ENCODE data around the gene RGS17. TPM values are rescaled to one million over a fixed set of nuclear protein-coding genes. Genes with fewer than 3 reads are reported as not detected.
A peak's percentile ranks its signal among the peaks of the same experiment; 100 is the strongest.

Gene RGS17
- polyA plus RNA-seq, 3 donors from 2014 or later, result 0.82 to 3.5 TPM; not detected in 1

DNA sequence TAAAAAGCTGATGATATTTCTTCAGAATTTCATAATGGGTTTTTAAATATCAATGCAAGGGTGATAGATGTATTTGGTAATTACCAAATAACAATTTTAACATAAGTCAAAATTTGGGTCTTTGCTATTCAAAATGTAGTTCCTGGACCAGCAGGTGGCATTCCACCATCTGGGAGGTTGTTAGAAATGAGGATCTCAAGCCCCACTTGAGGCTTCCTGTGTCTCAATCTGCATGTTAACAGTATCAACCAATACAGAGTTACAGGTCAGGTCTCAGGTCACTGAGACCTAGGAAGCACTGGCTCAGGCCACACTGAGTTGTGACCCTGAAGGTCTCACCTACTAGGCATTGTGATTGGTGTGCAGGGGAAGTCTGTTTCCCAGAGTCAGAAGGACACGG is 71.3 kb downstream of the RGS17 start:
- peaks cover 0 to 10% (median 7%) of the 10 kb centered on the region in 6 donors for H3K9me3 Mint-ChIP-seq
- peaks cover 7 to 16% of the 10 kb centered on the region in 2 donors for H3K4me1 Mint-ChIP-seq
- H3K36me3 Mint-ChIP-seq, result peaks cover 0 to 6% (median 5%) of the 10 kb centered on the region in 3 donors
- H3K27me3 Mint-ChIP-seq (ENCODE audit: low read depth in 3 of 3), result peaks cover 0 to 7% (median 2%) of the 10 kb centered on the region in 3 donors
- no peak for DNase-seq
- no peak overlapping the region for H3K27ac Mint-ChIP-seq
- H3K4me3 Mint-ChIP-seq, result no peak overlapping the region

DNA sequence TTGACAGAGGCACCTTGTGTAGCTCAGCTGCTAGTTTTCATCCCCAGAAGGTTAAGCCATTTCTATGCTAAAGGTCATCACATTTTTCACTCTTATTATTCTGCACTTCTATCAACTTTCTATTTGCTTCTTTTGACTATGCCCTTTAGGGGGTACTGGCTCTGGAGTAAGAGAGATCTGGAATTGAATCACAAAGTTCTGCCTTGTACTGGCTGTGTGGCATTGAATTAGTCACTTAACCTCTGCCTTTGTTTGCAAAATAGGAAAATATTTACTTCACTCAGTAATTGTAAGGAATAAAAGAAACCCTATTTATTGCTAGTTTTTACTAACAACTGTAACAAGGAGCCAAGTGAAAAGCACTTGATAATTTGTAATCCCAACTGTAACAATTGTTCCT is 71.8 kb downstream of the RGS17 start:
- H3K36me3 Mint-ChIP-seq, result peaks cover 0 to 6% (median 5%) of the 10 kb centered on the region in 3 donors
- H3K27me3 Mint-ChIP-seq (ENCODE audit: low read depth in 3 of 3), result peaks cover 0 to 7% (median 0%) of the 10 kb centered on the region in 3 donors
- H3K4me1 Mint-ChIP-seq, result peaks cover 5 to 16% of the 10 kb centered on the region in 2 donors
- peak overlapping the region in 1 of 6 donors; percentile 9 for H3K27ac Mint-ChIP-seq
- DNase-seq, result no peak
- peaks cover 0 to 10% (median 7%) of the 10 kb centered on the region in 6 donors for H3K9me3 Mint-ChIP-seq
- H3K4me3 Mint-ChIP-seq, result no peak overlapping the region

GRCh38 chr6:153058909-153059308 is 72.2 kb downstream of the RGS17 start:
- H3K27ac Mint-ChIP-seq, result no peak overlapping the region
- peaks cover 5 to 16% of the 10 kb centered on the region in 2 donors for H3K4me1 Mint-ChIP-seq
- H3K9me3 Mint-ChIP-seq, result peaks cover 0 to 10% (median 7%) of the 10 kb centered on the region in 6 donors
- H3K27me3 Mint-ChIP-seq (ENCODE audit: low read depth in 3 of 3), result peaks cover 0 to 5% (median 0%) of the 10 kb centered on the region in 3 donors
- no peak for DNase-seq
- H3K4me3 Mint-ChIP-seq, result no peak overlapping the region
- peaks cover 0 to 6% (median 5%) of the 10 kb centered on the region in 3 donors for H3K36me3 Mint-ChIP-seq

DNA sequence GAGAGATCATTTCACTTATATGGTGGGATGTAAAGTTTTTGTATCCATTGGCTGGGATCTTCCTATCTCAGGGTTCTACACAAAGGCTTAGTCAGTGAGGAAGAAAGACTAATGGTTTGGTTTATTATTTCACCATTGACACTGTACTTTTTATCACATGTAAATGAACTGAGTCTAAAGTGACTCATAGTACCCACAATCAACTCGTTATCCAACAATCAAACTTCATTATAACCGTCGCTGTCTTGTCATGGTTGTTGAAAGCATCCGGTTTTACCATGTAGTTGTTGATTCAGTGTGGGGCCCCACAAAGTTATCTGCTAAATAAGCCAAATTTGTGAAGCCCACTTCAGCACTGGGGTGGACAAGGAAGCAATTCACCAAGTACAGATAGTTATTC is 72.8 kb downstream of the RGS17 start:
- Mint-ChIP-seq H3K36me3 (peaks cover 0 to 3% (median under 1%) of the 10 kb centered on the region in 3 donors), H3K4me1 (peaks cover 5 to 16% of the 10 kb centered on the region in 2 donors), H3K27me3 (ENCODE audit: low read depth in 3 of 3) (peaks cover 0 to 3% (median 0%) of the 10 kb centered on the region in 3 donors), H3K9me3 (peaks cover 0 to 6% (median 5%) of the 10 kb centered on the region in 6 donors), H3K4me3 (no peak overlapping the region), H3K27ac (no peak overlapping the region)
- DNase-seq, result no peak

GRCh38 chr6:153056308-153056707 is 74.8 kb downstream of the RGS17 start:
- Mint-ChIP-seq H3K27me3 (ENCODE audit: low read depth in 3 of 3) (peaks cover 0 to 2% (median 0%) of the 10 kb centered on the region in 3 donors), H3K4me3 (no peak overlapping the region), H3K36me3 (no peaks in the 10 kb centered on the region), H3K4me1 (peaks cover 5 to 16% of the 10 kb centered on the region in 2 donors), H3K27ac (no peak overlapping the region), H3K9me3 (no peaks in the 10 kb centered on the region)
- no peak for DNase-seq

DNA sequence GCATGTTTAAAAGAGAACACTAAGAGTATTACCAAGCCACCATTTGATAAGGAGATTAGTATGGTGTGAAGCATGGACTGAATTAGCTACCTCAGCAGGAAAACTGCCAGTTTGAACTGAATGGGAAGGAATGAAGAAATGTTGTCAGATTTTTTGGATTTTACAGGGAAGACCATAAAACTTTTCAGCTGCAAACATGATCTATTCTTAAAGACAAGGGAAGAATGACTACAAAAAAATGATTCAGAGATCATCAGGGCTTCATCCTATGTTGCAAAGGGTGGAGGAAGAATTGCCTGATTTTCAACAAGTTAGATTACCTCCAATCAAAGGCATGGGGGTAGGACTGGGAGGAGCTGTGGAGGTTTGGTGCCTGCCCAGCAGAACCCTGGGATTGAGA is 79.3 kb downstream of the RGS17 start:
- Mint-ChIP-seq H3K27me3 (ENCODE audit: low read depth in 3 of 3) (peaks cover 0 to 2% (median 0%) of the 10 kb centered on the region in 3 donors), H3K4me1 (no peaks in the 10 kb centered on the region), H3K9me3 (peaks cover 0 to 2% (median 0%) of the 10 kb centered on the region in 6 donors), H3K36me3 (peaks cover 4 to 12% (median 11%) of the 10 kb centered on the region in 3 donors), H3K27ac (no peak overlapping the region), H3K4me3 (no peak overlapping the region)
- no peak for DNase-seq

DNA sequence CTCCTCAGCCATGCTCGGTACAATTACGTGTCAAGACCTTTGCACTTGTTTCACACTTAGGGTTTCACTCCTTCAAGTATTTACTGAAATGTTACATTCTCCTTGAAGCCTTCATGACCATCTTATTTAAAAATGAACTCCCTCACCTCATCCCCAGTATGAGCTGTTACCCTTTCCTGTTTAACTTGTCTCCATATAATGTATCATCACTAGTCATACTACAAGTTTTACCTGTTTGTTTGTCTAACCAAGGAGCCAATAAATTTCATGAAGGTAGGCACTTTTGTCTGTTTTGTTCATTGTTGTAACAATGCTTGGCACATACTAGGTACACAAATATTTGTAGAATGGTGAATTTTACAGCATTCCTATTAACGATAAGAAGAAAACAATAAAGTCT is 82.5 kb downstream of the RGS17 start:
- no peak overlapping the region for H3K27ac Mint-ChIP-seq
- H3K36me3 Mint-ChIP-seq, result peaks cover 4 to 14% (median 11%) of the 10 kb centered on the region in 3 donors
- peaks cover 0 to 2% (median 0%) of the 10 kb centered on the region in 6 donors for H3K9me3 Mint-ChIP-seq
- DNase-seq, result no peak
- H3K4me3 Mint-ChIP-seq, result no peak overlapping the region
- no peaks in the 10 kb centered on the region for H3K4me1 Mint-ChIP-seq
- peaks cover 0 to 2% (median 2%) of the 10 kb centered on the region in 3 donors for H3K27me3 Mint-ChIP-seq (ENCODE audit: low read depth in 3 of 3)

DNA sequence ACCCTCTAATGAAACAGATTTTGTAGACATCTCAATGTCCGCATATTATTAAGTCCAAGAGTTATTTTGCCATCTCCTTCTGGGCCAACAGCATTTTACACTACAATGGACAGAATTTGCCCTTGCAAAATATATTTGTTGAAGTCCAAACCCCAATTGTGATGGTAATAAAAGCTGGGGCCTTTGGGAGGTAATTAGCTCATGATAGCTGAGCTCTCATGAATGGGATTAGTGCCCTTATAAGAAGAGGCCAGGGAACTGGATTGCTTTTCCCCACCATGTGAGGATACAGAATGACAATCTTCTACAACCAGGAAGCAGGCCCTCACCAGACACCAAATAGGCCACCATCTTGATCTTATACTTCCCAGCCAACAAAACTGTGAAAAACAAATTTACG is 83.7 kb downstream of the RGS17 start:
- DNase-seq, result no peak
- Mint-ChIP-seq H3K27ac (no peak overlapping the region), H3K9me3 (peaks cover 0 to 2% (median 0%) of the 10 kb centered on the region in 6 donors), H3K36me3 (peaks cover 5 to 19% (median 15%) of the 10 kb centered on the region in 3 donors), H3K27me3 (ENCODE audit: low read depth in 3 of 3) (peaks cover 0 to 2% (median 2%) of the 10 kb centered on the region in 3 donors), H3K4me1 (no peaks in the 10 kb centered on the region), H3K4me3 (no peak overlapping the region)

- Mint-ChIP-seq H3K27ac (no peak overlapping the region), H3K4me3 (no peak overlapping the region), H3K4me1 (no peaks in the 10 kb centered on the region), H3K27me3 (ENCODE audit: low read depth in 3 of 3) (peaks cover 0 to 2% (median 2%) of the 10 kb centered on the region in 3 donors), H3K9me3 (peaks cover 0 to 2% (median 0%) of the 10 kb centered on the region in 6 donors), H3K36me3 (peaks cover 7 to 26% (median 17%) of the 10 kb centered on the region in 3 donors)
- DNase-seq, result no peak
These were observed 85.8 kb downstream of the RGS17 start for GRCh38 chr6:153045271-153045670.

DNA sequence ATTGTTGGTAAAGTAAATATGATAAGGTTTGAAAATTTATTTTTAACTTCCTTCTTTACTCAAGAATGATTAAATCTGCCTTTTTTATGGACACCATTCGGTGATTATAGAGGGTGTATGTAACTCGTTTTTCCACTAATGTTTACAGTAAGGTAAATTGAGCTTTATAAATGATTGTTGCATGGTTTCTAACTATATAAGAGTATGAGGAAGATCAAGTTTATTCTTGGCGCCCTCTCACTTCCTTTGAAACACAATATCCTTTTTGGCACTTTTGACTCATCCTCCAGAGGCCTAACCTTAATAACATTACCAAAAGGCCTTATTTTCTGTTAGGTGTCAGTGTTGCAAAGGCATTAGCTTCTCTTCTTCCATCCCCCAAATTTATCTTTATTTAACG is 86.8 kb downstream of the RGS17 start:
- peaks cover 0 to 2% (median 0%) of the 10 kb centered on the region in 6 donors for H3K9me3 Mint-ChIP-seq
- H3K27me3 Mint-ChIP-seq (ENCODE audit: low read depth in 3 of 3), result peaks cover 0 to 4% (median 0%) of the 10 kb centered on the region in 3 donors
- no peak overlapping the region for H3K27ac Mint-ChIP-seq
- H3K4me3 Mint-ChIP-seq, result no peak overlapping the region
- no peaks in the 10 kb centered on the region for H3K4me1 Mint-ChIP-seq
- peaks cover 12 to 32% (median 23%) of the 10 kb centered on the region in 3 donors for H3K36me3 Mint-ChIP-seq
- DNase-seq, result no peak

DNA sequence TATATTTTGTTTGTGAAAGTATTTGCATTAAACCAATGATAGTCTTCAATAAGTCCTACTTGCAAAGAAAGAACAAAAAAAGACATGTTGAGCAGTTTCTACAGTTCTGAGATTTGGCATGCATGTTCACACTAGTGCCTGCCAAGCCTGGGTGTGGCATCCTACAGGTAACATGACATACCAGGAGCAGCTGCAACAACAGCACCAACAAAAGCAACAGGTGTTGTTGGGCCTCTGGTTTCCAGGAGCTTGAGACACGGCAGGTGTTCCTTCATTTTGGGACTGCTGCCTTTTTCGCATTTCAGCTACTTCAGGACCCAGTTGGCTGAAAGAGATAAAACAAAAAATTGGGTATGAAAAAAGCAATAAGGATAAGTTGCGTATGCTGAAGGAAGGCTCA is 87.4 kb downstream of the RGS17 start:
- Mint-ChIP-seq H3K27ac (peak overlapping the region in 1 of 6 donors; percentile 37), H3K4me3 (no peak overlapping the region), H3K36me3 (peaks cover 12 to 33% (median 23%) of the 10 kb centered on the region in 3 donors), H3K27me3 (ENCODE audit: low read depth in 3 of 3) (peaks cover 0 to 4% (median 0%) of the 10 kb centered on the region in 3 donors), H3K4me1 (no peaks in the 10 kb centered on the region), H3K9me3 (peaks cover 0 to 2% (median 0%) of the 10 kb centered on the region in 6 donors)
- no peak for DNase-seq

GRCh38 chr6:153038378-153039057 is 92.6 kb downstream of the RGS17 start:
- peaks cover 8 to 23% (median 12%) of the 10 kb centered on the region in 3 donors for H3K36me3 Mint-ChIP-seq
- no peak overlapping the region for H3K4me3 Mint-ChIP-seq
- H3K9me3 Mint-ChIP-seq, result no peaks in the 10 kb centered on the region
- H3K27ac Mint-ChIP-seq, result no peak overlapping the region
- DNase-seq, result no peak
- peaks cover 2% of the 10 kb centered on the region in 3 donors for H3K27me3 Mint-ChIP-seq (ENCODE audit: low read depth in 3 of 3)
- no peaks in the 10 kb centered on the region for H3K4me1 Mint-ChIP-seq

DNA sequence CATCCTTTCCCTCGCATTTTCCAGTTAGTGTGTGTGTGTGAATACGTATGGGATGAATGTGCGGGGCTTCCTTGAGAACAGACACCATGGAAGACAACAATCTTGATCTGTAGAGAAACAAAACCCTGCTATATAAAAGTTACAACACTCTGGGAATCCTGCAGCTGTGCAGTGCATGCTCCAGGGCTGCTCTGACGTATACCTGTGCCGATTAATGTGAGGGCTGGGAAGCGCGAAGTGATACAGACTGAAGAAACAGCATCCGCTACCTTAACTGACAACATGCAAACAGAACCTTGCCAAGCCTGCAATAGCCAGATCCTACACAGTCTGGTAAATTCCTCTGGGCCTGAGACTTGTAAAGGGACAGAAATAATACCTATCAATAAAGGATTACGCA is 96.9 kb downstream of the RGS17 start:
- H3K9me3 Mint-ChIP-seq, result no peaks in the 10 kb centered on the region
- no peak overlapping the region for H3K27ac Mint-ChIP-seq
- no peak overlapping the region for H3K4me3 Mint-ChIP-seq
- H3K36me3 Mint-ChIP-seq, result peaks cover 0 to 5% (median 0%) of the 10 kb centered on the region in 3 donors
- H3K4me1 Mint-ChIP-seq, result no peaks in the 10 kb centered on the region
- no peak for DNase-seq
- peaks cover 0 to 2% (median 2%) of the 10 kb centered on the region in 3 donors for H3K27me3 Mint-ChIP-seq (ENCODE audit: low read depth in 3 of 3)

- peak in 2 of 3 donors; percentile 4 to 12 for DNase-seq
- H3K4me1 Mint-ChIP-seq, result no peaks in the 10 kb centered on the region
- no peaks in the 10 kb centered on the region for H3K36me3 Mint-ChIP-seq
- H3K27ac Mint-ChIP-seq, result no peak overlapping the region
- no peaks in the 10 kb centered on the region for H3K27me3 Mint-ChIP-seq (ENCODE audit: low read depth in 3 of 3)
- H3K9me3 Mint-ChIP-seq, result no peaks in the 10 kb centered on the region
- H3K4me3 Mint-ChIP-seq, result no peak overlapping the region
These were observed 98.7 kb downstream of the RGS17 start for GRCh38 chr6:153032255-153032882.
